Nephron (organoid): Measurements from ENCODE around the gene RSPH1.

Source experiments
- H3K27ac Mint-ChIP-seq, 3 experiments: 2 replicates each; pipeline ENCODE4 v1.8.0; 2020; ENCODE audit warnings: mixed read lengths in 3 of 3, mild to moderate bottlenecking in 2 of 3, moderate library complexity in 1 of 3
- H3K27me3 Mint-ChIP-seq: 2 replicates; pipeline ENCODE4 v1.8.0; 2021; ENCODE audit warnings: low read depth, mild to moderate bottlenecking, moderate library complexity, mixed read lengths
- H3K36me3 Mint-ChIP-seq: 2 replicates; pipeline ENCODE4 v1.8.0; 2020; ENCODE audit warnings: low read depth, mixed read lengths
- H3K4me1 Mint-ChIP-seq: 2 replicates; pipeline ENCODE4 v1.8.0; 2020; ENCODE audit warnings: mixed read lengths
- H3K4me3 Mint-ChIP-seq, 3 experiments: 2 replicates each; pipeline ENCODE4 v1.8.0; 2020; ENCODE audit warnings: mild to moderate bottlenecking in 3 of 3, mixed read lengths in 3 of 3, moderate library complexity in 2 of 3
- H3K9me3 Mint-ChIP-seq: 2 replicates; pipeline ENCODE4 v1.8.0; 2020; ENCODE audit warnings: mixed read lengths
- TF ChIP-seq, protein P1 (sequence below), 3 experiments: fragments of 200-600 bp; sonication (generic); IDR thresholded peaks; one replicate each; pipeline ENCODE4 v1.5.0; 2021; ENCODE audit warnings: antibody characterized with exemption in 3 of 3; ENCODE audit not compliant: unreplicated experiment in 3 of 3

RSPH1 gene

DNA sequence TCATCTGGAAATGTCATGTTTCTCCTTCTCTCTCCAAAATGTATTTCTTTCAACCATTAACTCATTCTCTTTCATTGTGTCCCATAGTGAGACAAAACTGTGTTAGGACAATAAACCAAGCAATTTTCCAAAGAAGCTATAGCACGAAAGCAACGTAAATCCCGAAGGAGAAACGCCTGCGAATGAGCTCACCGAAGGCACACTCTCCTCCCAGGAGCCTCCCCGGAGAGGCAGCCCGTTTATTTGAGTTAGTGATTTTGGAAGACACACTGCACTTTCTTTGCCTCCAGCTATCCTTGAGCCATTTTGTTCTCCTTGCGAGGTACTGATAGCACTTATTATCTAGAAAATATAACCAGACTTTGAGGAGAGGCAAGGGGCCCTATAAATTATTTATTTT, 41.2 kb downstream of the RSPH1 start:
- H3K36me3 Mint-ChIP-seq: no peaks in the 10 kb centered on the region
- peaks cover 7% of the 10 kb centered on the region for H3K27me3 Mint-ChIP-seq
- no peak overlapping the region for H3K4me3 Mint-ChIP-seq
- peaks cover 35% of the 10 kb centered on the region for H3K4me1 Mint-ChIP-seq
- H3K27ac Mint-ChIP-seq: peak overlapping the region; percentile 28 to 72 (median 48)
- peaks cover 5% of the 10 kb centered on the region for H3K9me3 Mint-ChIP-seq
- TF ChIP-seq, protein P1, sequence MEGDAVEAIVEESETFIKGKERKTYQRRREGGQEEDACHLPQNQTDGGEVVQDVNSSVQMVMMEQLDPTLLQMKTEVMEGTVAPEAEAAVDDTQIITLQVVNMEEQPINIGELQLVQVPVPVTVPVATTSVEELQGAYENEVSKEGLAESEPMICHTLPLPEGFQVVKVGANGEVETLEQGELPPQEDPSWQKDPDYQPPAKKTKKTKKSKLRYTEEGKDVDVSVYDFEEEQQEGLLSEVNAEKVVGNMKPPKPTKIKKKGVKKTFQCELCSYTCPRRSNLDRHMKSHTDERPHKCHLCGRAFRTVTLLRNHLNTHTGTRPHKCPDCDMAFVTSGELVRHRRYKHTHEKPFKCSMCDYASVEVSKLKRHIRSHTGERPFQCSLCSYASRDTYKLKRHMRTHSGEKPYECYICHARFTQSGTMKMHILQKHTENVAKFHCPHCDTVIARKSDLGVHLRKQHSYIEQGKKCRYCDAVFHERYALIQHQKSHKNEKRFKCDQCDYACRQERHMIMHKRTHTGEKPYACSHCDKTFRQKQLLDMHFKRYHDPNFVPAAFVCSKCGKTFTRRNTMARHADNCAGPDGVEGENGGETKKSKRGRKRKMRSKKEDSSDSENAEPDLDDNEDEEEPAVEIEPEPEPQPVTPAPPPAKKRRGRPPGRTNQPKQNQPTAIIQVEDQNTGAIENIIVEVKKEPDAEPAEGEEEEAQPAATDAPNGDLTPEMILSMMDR (IDR thresholded peaks at IDR 0.05; ENCODE audit: unreplicated experiment in 3 of 3): no peak

DNA sequence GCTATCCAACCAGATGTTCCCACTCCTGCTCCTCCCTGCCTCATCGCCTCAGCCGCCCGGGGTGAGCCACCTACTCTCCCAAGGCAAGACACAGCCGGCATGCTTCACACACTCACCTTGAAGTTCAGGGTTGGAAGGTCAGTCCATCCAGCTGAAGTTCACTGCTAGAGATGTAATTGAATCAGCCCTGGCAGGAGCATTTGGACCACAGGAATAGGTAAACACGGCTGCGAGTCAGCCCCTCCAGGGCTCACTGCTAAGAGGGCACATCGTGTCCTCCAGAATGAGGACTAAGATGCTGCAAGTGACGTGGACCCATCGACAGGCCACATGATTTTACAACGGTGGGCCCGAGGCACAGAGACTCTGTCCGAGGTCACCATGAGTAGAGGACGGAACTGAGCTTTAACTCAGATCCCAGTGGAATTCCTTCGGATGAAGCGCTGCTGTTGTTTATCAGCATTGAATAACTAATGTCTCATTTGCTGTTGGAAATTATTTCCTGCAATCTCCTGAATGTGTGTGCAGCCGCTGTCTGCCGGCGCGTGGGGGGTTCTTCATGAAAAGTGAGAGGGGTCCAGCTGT, 41.9 kb downstream of the RSPH1 start:
- no peaks in the 10 kb centered on the region for H3K36me3 Mint-ChIP-seq
- peaks cover 35% of the 10 kb centered on the region for H3K4me1 Mint-ChIP-seq
- no peak overlapping the region for H3K4me3 Mint-ChIP-seq
- peak overlapping the region; percentile 48 to 76 (median 72) for H3K27ac Mint-ChIP-seq
- peaks cover 5% of the 10 kb centered on the region for H3K9me3 Mint-ChIP-seq
- TF ChIP-seq, protein P1 (IDR thresholded peaks at IDR 0.05; ENCODE audit: unreplicated experiment in 3 of 3): no peak
- H3K27me3 Mint-ChIP-seq: peaks cover 7% of the 10 kb centered on the region

DNA sequence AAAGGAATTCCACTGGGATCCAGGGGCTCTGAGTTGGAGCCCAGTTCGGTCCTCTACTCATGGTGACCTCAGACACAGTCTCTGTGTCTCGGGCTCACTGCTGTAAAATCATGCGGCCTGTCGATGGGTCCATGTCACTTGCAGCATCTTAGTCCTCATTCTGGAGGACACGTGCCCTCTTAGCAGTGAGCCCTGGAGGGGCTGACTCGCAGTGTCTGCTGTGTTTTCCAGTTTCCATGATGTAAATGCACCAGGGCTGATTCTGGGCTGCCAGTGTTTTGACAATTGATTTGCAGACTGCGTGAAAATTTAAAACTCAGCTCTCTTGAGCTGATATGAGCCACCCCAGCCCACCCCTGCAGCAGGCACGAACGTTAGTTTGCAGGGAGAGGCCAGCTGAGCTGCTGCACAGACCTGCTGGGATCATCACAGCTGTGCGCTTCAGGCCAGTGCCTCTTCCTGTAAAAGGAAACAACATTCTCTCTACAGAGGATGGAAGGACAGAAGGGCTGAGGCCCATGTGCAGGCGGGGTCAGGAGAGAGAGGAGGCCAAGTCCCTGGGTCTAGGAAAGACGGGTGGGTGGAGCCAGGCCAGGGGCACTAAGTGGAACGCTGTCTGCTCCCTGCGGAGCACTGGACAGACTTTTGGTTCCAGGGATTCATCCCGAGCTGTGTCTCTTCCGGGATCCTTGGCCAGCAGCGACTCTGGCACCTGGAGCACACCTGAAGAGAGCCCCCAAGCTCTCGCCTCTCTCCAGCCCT, 42.6 kb downstream of the RSPH1 start:
- H3K36me3 Mint-ChIP-seq: no peaks in the 10 kb centered on the region
- TF ChIP-seq, protein P1 (IDR thresholded peaks at IDR 0.05; ENCODE audit: unreplicated experiment in 3 of 3): no peak

DNA sequence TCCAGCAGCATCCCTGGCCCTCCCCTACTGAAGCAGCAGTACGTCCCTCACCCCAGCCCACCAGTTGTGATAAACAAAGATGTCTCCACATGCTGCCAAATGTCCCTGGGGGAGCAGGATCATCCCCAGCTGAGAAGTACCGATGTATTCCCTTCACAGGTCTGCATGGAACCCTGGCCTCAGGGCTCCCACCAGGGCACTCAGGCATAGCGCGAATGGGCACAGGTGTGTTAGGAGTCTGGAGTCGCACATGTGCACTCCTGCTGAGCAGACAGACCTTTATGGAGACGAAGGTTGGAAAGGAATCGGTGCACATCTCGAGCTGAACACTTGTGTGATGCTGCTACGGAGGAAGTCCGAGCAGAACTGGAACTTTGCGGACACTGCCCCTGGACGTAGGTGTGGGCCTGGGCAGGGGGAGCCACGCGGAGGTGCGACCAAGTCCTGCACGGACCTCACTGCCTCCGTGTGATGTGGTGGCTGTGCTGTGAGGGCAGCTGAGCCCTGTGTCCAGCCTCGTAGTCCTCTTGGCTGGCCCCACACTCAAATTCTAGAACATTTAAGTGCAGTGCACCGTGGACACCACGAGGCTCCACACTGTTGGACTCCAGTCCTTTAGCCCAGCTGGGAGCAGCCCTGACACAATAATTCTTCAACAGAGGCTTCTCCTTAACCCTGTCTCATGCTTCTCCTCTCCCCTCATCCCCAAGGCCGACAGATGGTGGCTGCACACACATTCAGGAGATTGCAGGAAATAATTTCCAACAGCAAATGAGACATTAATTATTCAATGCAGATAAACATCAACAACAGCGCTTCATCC, 43.4 kb downstream of the RSPH1 start:
- H3K27me3 Mint-ChIP-seq: peaks cover 7% of the 10 kb centered on the region
- H3K36me3 Mint-ChIP-seq: no peaks in the 10 kb centered on the region

More for the DNA sequence above, 42.6 kb downstream of the RSPH1 start:
- Mint-ChIP-seq H3K27ac (peak overlapping the region; percentile 48 to 76 (median 59)), H3K4me3 (no peak overlapping the region), H3K9me3 (peaks cover 5% of the 10 kb centered on the region), H3K4me1 (peaks cover 31% of the 10 kb centered on the region), H3K27me3 (peaks cover 7% of the 10 kb centered on the region)

DNA sequence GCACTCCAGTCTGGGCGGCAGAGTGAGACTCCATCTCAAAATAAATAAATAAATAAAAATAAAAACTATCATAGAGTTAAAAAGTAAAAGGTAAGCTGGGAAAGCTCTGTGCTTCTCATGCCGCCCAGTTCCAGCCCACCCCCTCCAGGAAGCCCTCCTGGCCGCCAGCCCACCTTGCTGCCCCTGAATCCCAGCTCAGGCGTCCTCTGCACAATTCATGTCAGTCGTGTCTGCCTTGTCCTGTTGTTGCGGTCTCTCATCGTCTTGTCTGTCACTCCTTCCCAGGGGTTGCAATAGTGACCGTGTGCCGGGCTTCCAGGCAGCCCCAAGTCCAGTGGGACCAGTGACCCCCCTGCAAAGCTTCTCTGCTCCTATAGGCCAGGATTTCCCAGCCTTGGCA, 44.1 kb downstream of the RSPH1 start:
- Mint-ChIP-seq H3K4me1 (peaks cover 30% of the 10 kb centered on the region), H3K36me3 (no peaks in the 10 kb centered on the region), H3K9me3 (peaks cover 2% of the 10 kb centered on the region), H3K4me3 (no peak overlapping the region), H3K27me3 (peaks cover 7% of the 10 kb centered on the region), H3K27ac (no peak overlapping the region)
- TF ChIP-seq, protein P1 (IDR thresholded peaks at IDR 0.05; ENCODE audit: unreplicated experiment in 3 of 3): no peak

More for the DNA sequence above, 43.4 kb downstream of the RSPH1 start:
- H3K4me3 Mint-ChIP-seq: no peak overlapping the region
- peaks cover 30% of the 10 kb centered on the region for H3K4me1 Mint-ChIP-seq
- peak overlapping the region in 1 of 3 experiments; percentile 76 for H3K27ac Mint-ChIP-seq
- TF ChIP-seq, protein P1 (IDR thresholded peaks at IDR 0.05; ENCODE audit: unreplicated experiment in 3 of 3): no peak
- peaks cover 5% of the 10 kb centered on the region for H3K9me3 Mint-ChIP-seq
